BJ (cell line): Measurements from ENCODE around the gene PSG2. TPM values are rescaled to one million over a fixed set of nuclear protein-coding genes. Genes with fewer than 3 reads are reported as not detected.
"Not testable (repeated sequence)": the region's sequence is repeated elsewhere in the genome, so short reads cannot be mapped to it uniquely, and the experiment has no call there.

ENCODE experiments used
- CTCF ChIA-PET: fragments of 350-600 bp; formaldehyde crosslinking; extraction: SDS; loops from one replicate; lab custom pipeline; 2021; ENCODE audit warnings: antibody characterized with exemption, inconsistent platforms; lab: Yijun Ruan, JAX
- POLR2A ChIA-PET: fragments of 300-600 bp; sonication (Branson Sonifier 250); formaldehyde crosslinking; extraction: SDS; loops from one replicate; lab custom pipeline; 2021; ENCODE audit warnings: antibody characterized with exemption; lab: Charles Lee
- DNase-seq: peaks from one replicate; pipeline ENCODE4 v3.0.0-alpha.2; 2011; ENCODE audit warnings: low read depth
- H3K27me3 ChIP-seq: 2 replicates; pipeline ENCODE4 v1.6.0; 2011; ENCODE audit warnings: low read length; ENCODE audit not compliant: control insufficient read depth, insufficient read depth
- H3K36me3 ChIP-seq: 2 replicates; pipeline ENCODE4 v1.5.1; 2011; ENCODE audit warnings: low read length; ENCODE audit not compliant: control insufficient read depth, insufficient read depth
- H3K4me3 ChIP-seq: 2 replicates; pipeline ENCODE4 v1.5.1; 2011; ENCODE audit warnings: low read depth, mild to moderate bottlenecking, control low read depth, low read length
- CTCF ChIP-seq: IDR thresholded peaks from 2 replicates; pipeline ENCODE4 v1.5.1; 2011; ENCODE audit warnings: low read depth, mild to moderate bottlenecking, control low read depth, inconsistent platforms, low read length, moderate library complexity; ENCODE audit not compliant: insufficient read depth
- polyA plus RNA-seq: library from polyadenylated mRNA; depleted of rRNA; stranded (reverse); fragments of >200 nt; gene quantifications from 2 replicates; pipeline ENCODE4 v1.2.3, GENCODE V29; 2011

PSG2 gene
- polyA plus RNA-seq, 1 experiment = 3.9 TPM

GRCh38 chr19:43087702-43088340, 5.3 kb upstream of the PSG2 start:
- H3K36me3 ChIP-seq, DNase-seq, H3K4me3 ChIP-seq, H3K27me3 ChIP-seq, POLR2A ChIA-PET: not testable (repeated sequence)
- CTCF ChIA-PET = interaction anchor here (1.5 to 4.9 kb wide), 2 partner anchors 157 to 295 kb away, joined by 3 to 29 read pairs; no protein-coding TSS in a partner anchor
- TF ChIP-seq CTCF = peak; percentile 65

- DNase-seq, H3K27me3 ChIP-seq, POLR2A ChIA-PET, H3K36me3 ChIP-seq, H3K4me3 ChIP-seq: not testable (repeated sequence)
- CTCF ChIA-PET = interaction anchor here (1.4 to 4.9 kb wide), 3 partner anchors 16 to 201 kb away, joined by 3 to 29 read pairs (median 5); no protein-coding TSS in a partner anchor
Observed at GRCh38 chr19:43085796-43086530, 3.5 kb upstream of the PSG2 start.

- CTCF ChIA-PET = interaction anchor here (0.7 to 2.1 kb wide), 9 partner anchors 18 to 182 kb away, joined by 3 to 6 read pairs (median 3); no protein-coding TSS in a partner anchor
- H3K4me3 ChIP-seq, H3K36me3 ChIP-seq, H3K27me3 ChIP-seq, DNase-seq, POLR2A ChIA-PET: not testable (repeated sequence)
- TF ChIP-seq CTCF = peak; percentile 60
Observed at GRCh38 chr19:43084196-43084832, 1.8 kb upstream of the PSG2 start.

GRCh38 chr19:43083721-43084120, 1.2 kb upstream of the PSG2 start:
- H3K4me3 ChIP-seq = not testable (repeated sequence)
- CTCF ChIA-PET = interaction anchor here (0.7 to 2.1 kb wide), 7 partner anchors 13 to 181 kb away, joined by 3 to 6 read pairs (median 3); no protein-coding TSS in a partner anchor

GRCh38 chr19:43078311-43078710, 4.2 kb downstream of the PSG2 start:
- ChIA-PET CTCF (interaction anchor here (1.2 kb wide), 1 partner anchor 147 kb away, joined by 3 read pairs; no protein-coding TSS in a partner anchor), POLR2A (interaction anchor here (1.1 kb wide), 1 partner anchor 57 kb away, joined by 3 read pairs; no protein-coding TSS in a partner anchor)
- H3K36me3 ChIP-seq = no peaks in the 10 kb centered on the region
- no peak for TF ChIP-seq CTCF
- no peak overlapping the region for H3K4me3 ChIP-seq
- H3K27me3 ChIP-seq = no peaks in the 10 kb centered on the region
- DNase-seq = peak; percentile 79

More at GRCh38 chr19:43083721-43084120, 1.2 kb upstream of the PSG2 start:
- H3K27me3 ChIP-seq, DNase-seq, POLR2A ChIA-PET, H3K36me3 ChIP-seq: not testable (repeated sequence)

GRCh38 chr19:43077881-43078280, 4.6 kb downstream of the PSG2 start:
- H3K4me3 ChIP-seq, H3K36me3 ChIP-seq, CTCF ChIA-PET, H3K27me3 ChIP-seq: not testable (repeated sequence)
- peak; percentile 87 for DNase-seq
- POLR2A ChIA-PET = interaction anchor here (1.1 kb wide), 1 partner anchor 56 kb away, joined by 3 read pairs; no protein-coding TSS in a partner anchor

GRCh38 chr19:43062418-43062817, 20.1 kb downstream of the PSG2 start:
- CTCF ChIA-PET, H3K27me3 ChIP-seq, DNase-seq, H3K36me3 ChIP-seq, POLR2A ChIA-PET, H3K4me3 ChIP-seq: not testable (repeated sequence)

- ChIA-PET POLR2A (interaction anchor here (0.6 kb wide), 1 partner anchor 129 kb away, joined by 4 read pairs; no protein-coding TSS in a partner anchor), CTCF (interaction anchor here (0.6 to 0.9 kb wide), 2 partner anchors 132 to 386 kb away, joined by 3 read pairs; no protein-coding TSS in a partner anchor)
- DNase-seq = peak; percentile 41
- not testable (repeated sequence) for H3K4me3 ChIP-seq, H3K27me3 ChIP-seq, H3K36me3 ChIP-seq
Observed at GRCh38 chr19:43061326-43061725, 21.2 kb downstream of the PSG2 start.

- H3K4me3 ChIP-seq, POLR2A ChIA-PET, CTCF ChIA-PET, H3K36me3 ChIP-seq, H3K27me3 ChIP-seq, DNase-seq: not testable (repeated sequence)
Observed at GRCh38 chr19:43060254-43060653, 22.2 kb downstream of the PSG2 start.
